ENCODE measurements around the gene IQGAP2. TPM values are rescaled to one million over a fixed set of nuclear protein-coding genes. Genes with fewer than 3 reads are reported as not detected.

IQGAP2 gene
- total and polyA plus RNA-seq, 2 of the 8 experiments (the other 6 are each of a cell fraction or from before 2014, with no cell fraction given): 19.7 to 66.0 TPM

DNA sequence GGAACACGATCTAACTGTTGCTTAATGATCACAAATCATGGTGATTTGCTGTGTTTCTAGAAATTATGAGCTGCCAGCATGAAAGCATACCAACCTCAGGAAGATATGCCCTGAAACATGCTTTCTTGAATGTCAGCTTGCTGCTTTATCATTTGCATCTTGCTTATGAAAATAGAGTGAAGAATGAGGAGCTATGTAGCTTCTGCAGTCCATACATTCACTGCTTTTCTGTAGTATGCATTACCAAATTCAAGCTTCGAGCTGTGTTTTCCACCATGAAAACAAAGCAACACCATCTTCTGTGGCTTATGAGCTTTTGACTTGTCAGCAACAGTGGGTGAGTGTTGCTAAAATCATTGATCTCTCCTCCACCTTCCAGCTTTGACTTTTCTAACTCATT is 203.6 kb downstream of the IQGAP2 start:
- Histone ChIP-seq H4K8ac (ENCODE audit: extremely low read depth, insufficient read depth, low read length) (no peak overlapping the region), H4K20me1 (replicated peaks in 1 of 2; ENCODE audit: control insufficient read depth in 1 of 2, insufficient read depth in 2 of 2, low read length in 2 of 2) (no peaks in the 10 kb centered on the region), H3K4ac (replicated peaks; ENCODE audit: insufficient read length, low read depth, low read length) (no peak overlapping the region), H3K18ac (ENCODE audit: extremely low read depth, low read length) (no peak overlapping the region), H3K27ac (ENCODE audit: low read depth, low read length) (no peak overlapping the region), H3K36me3 (ENCODE audit: control insufficient read depth in 2 of 4, insufficient read depth in 4 of 4, low read length in 3 of 4) (peaks cover 0 to 3% (median 0%) of the 10 kb centered on the region in 4 experiments; a peak in 3 of 8 replicates), H3K23ac (ENCODE audit: insufficient read length) (no peak overlapping the region), H3K4me3 (ENCODE audit: extremely low read depth in 1 of 4, insufficient read depth in 2 of 4, low read depth in 3 of 4, low read length in 4 of 4) (no peak overlapping the region), H2BK5ac (ENCODE audit: low read depth, low read length) (no peak overlapping the region), H2AK5ac (ENCODE audit: low read depth, low read length) (no peak overlapping the region), H2BK15ac (ENCODE audit: low read length) (no peak overlapping the region), H2AFZ (ENCODE audit: low read length) (no peak overlapping the region), H3K79me2 (ENCODE audit: control insufficient read depth in 1 of 2, insufficient read depth in 2 of 2, low read length in 2 of 2) (no peaks in the 10 kb centered on the region), H3K9ac (replicated peaks in 1 of 4; ENCODE audit: extremely low read depth in 1 of 4, low read depth in 3 of 4, low read length in 3 of 4) (no peak overlapping the region), H4K5ac (ENCODE audit: insufficient read length, low read depth, low read length) (no peak overlapping the region), H4K91ac (replicated peaks; ENCODE audit: insufficient read length, low read length) (no peak overlapping the region), H2BK120ac (replicated peaks; ENCODE audit: low read depth, low read length) (no peak overlapping the region), H3K56ac (replicated peaks; ENCODE audit: insufficient read length, low read depth, low read length) (no peak overlapping the region), H3K4me1 (replicated peaks in 1 of 4; ENCODE audit: control insufficient read depth in 3 of 4, insufficient read depth in 4 of 4, low read length in 3 of 4) (peaks cover 0 to 4% (median 2%) of the 10 kb centered on the region in 4 experiments; a peak in 3 of 7 replicates), H3K4me2 (ENCODE audit: insufficient read depth in 1 of 2, low read depth in 2 of 2, low read length in 2 of 2) (no peak overlapping the region), H3K27me3 (replicated peaks in 1 of 4; ENCODE audit: control insufficient read depth in 3 of 4, extremely low read depth in 1 of 4, insufficient read depth in 3 of 4, low read length in 3 of 4) (no peaks in the 10 kb centered on the region), H2BK12ac (ENCODE audit: low read depth, low read length) (no peak overlapping the region), H3K14ac (ENCODE audit: insufficient read length) (no peak overlapping the region), H3K79me1 (ENCODE audit: low read depth, low read length) (no peaks in the 10 kb centered on the region), H2BK20ac (ENCODE audit: low read length) (no peak overlapping the region), H3K9me3 (ENCODE audit: insufficient read depth in 2 of 2, low read depth in 1 of 2, low read length in 1 of 2) (no peaks in the 10 kb centered on the region), H3K23me2 (ENCODE audit: low read depth, low read length) (no peaks in the 10 kb centered on the region)
- CTCF ChIA-PET (ENCODE audit: partially characterized antibody): interaction anchor here (0.5 to 1.8 kb wide), 6 partner anchors 9 to 221 kb away, joined by 3 to 8 read pairs (median 4); no protein-coding TSS in a partner anchor
- DNase-seq (ENCODE audit: low read depth in 1 of 2, low spot score in 2 of 2) (no peak), FAIRE-seq (no peak)
- TF ChIP-seq CBX8 (IDR thresholded peaks at IDR 0.05; ENCODE audit: borderline replicate concordance, low read depth, low read length) (no peak), BCL11A (IDR thresholded peaks at IDR 0.05; ENCODE audit: low read depth in 2 of 2, low read length in 2 of 2) (no peak), TAF1 (IDR thresholded peaks at IDR 0.05; ENCODE audit: low read depth, low read length) (no peak), CHD2 (IDR thresholded peaks at IDR 0.05; ENCODE audit: low read length) (no peak), RNF2 (IDR thresholded peaks at IDR 0.05; ENCODE audit: borderline replicate concordance, low read depth, low read length, missing control alignments, poor library complexity, severe bottlenecking) (no peak), RAD21 (IDR thresholded peaks at IDR 0.05 in 1 of 2, conservative IDR thresholded peaks at IDR 0.05 in 1 of 2; ENCODE audit: low read depth in 2 of 2, low read length in 2 of 2) (no peak), BRCA1 (IDR thresholded peaks at IDR 0.05; ENCODE audit: low read depth, low read length) (no peak), POU5F1 (IDR thresholded peaks at IDR 0.05; ENCODE audit: low read depth, low read length) (no peak)
- POLR2A ChIA-PET (ENCODE audit: partially characterized antibody): no interaction called here
- 93% methylated on average over 2 of the region's 2 CpGs; no CpG with 5 or more reads in 1 of the 2 experiments for WGBS, 2 experiments (ENCODE audit: extremely low coverage in 1 of 2, insufficient coverage in 1 of 2, insufficient read length in 1 of 2, insufficient replicate concordance in 2 of 2, low coverage in 1 of 2, low lambda C conversion rate in 2 of 2, missing lambda C conversion rate in 1 of 2)

Data from H1 (cell line).